Activated T-cell treated with anti-CD3 and anti-CD28 coated beads for 24 hours (primary cell): ENCODE results near the gene DOLPP1.
"Not testable (repeated sequence)": the region's sequence is repeated elsewhere in the genome, so short reads cannot be mapped to it uniquely, and the experiment has no call there.

Source experiments
- DNase-seq: peaks from one replicate; pipeline ENCODE4 v3.0.0-alpha.2; 2020; ENCODE audit warnings: low read depth

DOLPP1 gene, protein sequence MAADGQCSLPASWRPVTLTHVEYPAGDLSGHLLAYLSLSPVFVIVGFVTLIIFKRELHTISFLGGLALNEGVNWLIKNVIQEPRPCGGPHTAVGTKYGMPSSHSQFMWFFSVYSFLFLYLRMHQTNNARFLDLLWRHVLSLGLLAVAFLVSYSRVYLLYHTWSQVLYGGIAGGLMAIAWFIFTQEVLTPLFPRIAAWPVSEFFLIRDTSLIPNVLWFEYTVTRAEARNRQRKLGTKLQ

GRCh38 chr9:129080601-129081387 is at the start of gene DOLPP1:
DOLPP1 (plus strand) TSS chr9:129081111; CDS start chr9:129081132, 21 bp downstream.
- peak; percentile 97 for DNase-seq

GRCh38 chr9:129031514-129031913 is 49.4 kb upstream of the DOLPP1 start:
- DNase-seq = no peak

- no peak for DNase-seq
These were observed 48.3 kb upstream of the DOLPP1 start for GRCh38 chr9:129032541-129033159.

- DNase-seq = no peak
These were observed 47.7 kb upstream of the DOLPP1 start for GRCh38 chr9:129033216-129033615.

GRCh38 chr9:129035838-129036237 is 45.1 kb upstream of the DOLPP1 start:
- DNase-seq = not testable (repeated sequence)

- DNase-seq = peak; percentile 92
These were observed 44.5 kb upstream of the DOLPP1 start, which contains the start of gene MIGA2 for GRCh38 chr9:129036241-129036922. MIGA2 (plus strand) TSS chr9:129036626; CDS start chr9:129040595, 3,969 bp downstream.

DNA sequence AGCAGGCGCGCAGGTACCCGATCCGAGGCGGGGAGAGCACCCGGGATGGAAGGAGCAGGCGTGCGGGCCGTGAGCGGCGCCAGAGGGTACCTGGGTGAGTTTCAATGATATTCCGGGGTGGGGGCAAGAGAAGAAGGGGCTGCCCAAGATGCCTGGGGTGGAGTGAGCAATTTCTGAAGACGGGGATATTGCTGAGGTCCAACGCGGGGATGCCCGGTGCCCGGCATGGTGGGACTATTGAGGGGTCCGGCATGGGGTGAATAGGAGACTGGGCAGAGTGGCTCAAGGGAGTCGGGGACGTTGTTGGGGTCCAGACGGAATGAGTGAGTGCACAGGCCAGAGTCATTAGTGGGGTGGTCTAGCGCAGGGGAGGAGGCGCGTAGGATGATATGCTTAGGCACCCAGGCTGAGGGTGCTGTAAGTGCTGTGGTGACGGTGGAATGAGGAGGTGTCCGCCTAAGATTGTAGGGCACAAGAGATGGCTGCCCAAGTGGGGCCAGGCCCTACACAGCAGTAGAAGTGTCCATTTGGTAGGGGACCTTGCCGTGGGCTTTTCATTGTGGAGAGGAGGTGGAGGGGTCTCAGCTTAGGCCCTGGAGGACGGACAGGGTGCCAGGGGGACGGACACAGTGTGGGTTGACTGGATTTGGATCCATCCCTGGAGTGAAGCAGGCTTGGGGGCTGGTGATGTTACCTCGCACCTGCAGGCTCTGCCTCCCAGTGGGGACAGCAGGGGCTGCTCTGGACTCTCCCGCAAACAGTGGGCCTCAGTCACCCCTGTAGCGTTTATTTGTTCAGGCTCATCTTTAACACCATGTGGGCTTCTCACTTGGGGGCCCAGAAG is 43.8 kb upstream of the DOLPP1 start:
- DNase-seq = no peak

GRCh38 chr9:129037767-129038098 is 43.2 kb upstream of the DOLPP1 start:
- no peak for DNase-seq

GRCh38 chr9:129038109-129038852 is 42.6 kb upstream of the DOLPP1 start:
- DNase-seq = no peak

- no peak for DNase-seq
These were observed 40.7 kb upstream of the DOLPP1 start for GRCh38 chr9:129040113-129040643.

DNA sequence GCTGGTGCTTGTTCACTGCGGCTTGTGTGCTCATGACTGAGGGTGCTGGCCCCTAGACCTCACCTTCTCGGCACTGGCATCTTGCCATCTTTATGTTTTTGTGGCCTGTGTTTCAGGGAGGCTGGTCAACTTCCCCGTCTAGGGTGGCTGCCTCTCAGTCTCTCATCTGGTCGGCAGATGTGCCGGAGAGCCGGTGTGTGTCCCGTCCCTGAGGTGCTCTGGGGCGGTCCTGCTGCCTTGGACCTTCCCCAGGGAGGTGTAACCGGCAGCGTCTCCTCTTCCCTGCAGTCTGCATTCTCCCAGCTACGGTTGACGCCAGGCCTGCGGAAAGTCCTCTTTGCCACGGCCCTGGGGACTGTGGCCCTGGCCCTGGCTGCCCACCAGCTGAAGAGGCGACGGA is 38.9 kb upstream of the DOLPP1 start:
- DNase-seq = no peak

GRCh38 chr9:129052592-129052991 is 28.3 kb upstream of the DOLPP1 start:
- DNase-seq = no peak

- no peak for DNase-seq
These were observed 27.9 kb upstream of the DOLPP1 start for GRCh38 chr9:129053020-129053419.

DNA sequence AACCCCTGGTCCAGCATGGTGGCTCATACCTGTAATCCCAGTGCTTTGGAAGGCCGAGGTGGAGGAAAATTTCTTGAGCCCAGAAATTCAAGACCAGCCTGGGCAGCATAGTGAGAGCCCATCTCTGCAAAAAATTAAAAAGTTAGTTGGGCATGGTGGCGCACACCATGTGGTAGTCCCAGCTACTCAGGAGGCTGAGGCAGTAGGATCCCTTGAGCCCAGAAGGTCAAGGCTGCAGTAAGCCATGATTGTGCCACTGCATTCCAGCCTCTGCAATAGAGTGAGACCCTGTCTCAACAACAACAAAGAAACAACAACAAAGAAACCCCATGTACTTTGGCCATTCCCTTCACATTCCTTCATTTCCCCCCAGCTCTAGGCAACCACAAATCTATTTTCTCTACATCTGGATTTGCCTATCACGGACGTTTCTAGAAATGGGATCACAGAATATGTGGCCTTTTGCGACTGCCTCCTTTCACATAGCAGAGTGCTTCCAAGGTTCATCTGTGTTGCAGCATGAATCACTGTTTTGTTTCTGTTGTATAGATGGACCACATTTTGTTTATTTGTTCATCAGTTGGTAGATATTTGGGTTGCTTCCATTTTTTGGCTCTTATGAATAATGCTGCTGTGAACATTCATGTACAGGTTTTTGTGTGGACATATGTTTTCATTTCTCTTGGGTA is 26.6 kb upstream of the DOLPP1 start:
- no peak for DNase-seq

- DNase-seq = no peak
These were observed 21.7 kb upstream of the DOLPP1 start for GRCh38 chr9:129058965-129059795.

DNA sequence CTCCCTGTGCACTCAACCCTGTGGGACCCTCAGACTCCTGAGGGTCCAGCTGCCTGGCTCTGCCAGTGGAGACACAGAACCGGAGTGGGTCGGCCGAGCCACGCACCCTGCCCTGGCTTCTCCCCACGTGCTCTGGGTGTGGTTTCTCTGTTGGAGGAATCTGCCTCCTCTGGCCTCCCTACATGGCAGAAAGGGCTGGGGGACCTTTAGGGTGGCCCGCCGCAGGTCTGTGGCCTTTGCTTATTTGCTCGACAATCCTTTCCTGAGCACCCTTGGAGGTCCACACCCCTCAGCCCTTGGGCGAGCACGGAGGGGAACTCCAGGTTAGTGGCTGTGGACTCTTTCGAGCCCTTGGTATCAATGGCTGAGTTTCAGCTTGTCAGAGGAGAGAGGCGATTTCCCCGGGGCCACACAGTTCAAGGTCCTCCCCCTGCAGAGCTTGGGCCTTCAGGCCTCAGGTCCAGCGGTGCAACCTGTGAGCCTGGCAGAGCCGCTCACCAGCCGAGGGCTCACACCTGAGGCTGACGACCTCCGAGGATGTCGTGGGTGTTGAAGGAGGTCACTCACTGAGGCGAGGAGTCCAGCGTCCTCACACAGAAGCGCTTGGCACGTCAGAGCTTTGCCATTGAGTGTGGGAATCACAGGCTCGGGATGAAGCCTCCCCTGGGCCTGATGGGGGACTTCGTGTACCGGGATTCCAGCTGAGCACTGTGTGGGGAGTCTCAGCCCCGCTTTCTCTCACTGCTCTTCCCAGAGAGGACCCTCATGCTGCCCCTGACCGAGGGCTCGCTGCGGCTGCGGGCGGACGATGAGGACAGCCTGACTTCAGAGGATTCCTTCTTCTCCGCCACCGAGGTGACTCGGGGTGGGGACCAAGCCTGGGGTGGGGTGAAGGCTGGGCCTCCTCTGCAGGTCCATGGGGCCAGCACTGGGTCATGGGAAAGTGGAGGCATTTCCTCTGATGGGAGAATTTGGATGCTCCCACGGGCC is 20.8 kb upstream of the DOLPP1 start:
- no peak for DNase-seq

DNA sequence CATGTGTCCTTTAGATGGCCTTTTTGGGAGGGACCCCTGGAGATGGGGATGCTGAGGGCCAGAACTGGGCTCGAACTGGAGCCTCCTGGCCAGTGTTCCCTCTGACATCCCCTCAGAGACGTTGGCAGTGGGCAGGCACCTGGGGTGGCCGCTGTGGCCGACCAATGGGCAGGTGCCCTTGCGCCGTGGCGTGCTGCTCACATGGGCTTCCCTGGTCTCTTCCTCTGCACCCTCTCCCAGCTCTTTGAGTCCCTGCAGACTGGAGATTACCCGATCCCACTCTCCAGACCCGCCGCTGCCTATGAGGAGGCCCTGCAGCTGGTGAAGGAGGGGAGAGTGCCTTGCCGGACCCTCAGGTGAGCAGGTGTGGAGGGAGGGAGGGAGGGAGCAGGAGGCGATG is 19.9 kb upstream of the DOLPP1 start:
- no peak for DNase-seq

DNA sequence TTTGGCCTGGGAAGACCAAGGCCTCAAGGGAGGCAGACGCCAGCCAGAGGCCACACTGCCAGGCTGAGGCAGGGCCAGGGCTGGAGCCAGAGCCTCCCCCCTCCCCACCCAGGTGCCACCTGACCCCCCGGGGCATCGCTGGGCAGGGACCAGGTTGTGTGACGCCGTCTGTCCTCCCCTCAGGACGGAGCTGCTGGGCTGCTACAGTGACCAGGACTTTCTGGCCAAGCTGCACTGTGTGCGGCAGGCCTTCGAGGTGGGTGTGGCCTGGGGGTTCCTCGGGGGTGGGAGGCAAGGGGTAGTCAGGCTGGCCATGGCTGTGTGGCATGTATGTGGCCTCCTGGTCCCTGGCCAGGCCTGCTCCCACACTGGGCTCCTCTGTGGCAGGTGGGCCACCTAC is 17.9 kb upstream of the DOLPP1 start:
- no peak for DNase-seq
